NOMO-1 treated with dmso at 0.1 percent for 144 hours (cell line): ENCODE measurements around the gene MAP3K21.
A peak's percentile ranks its signal among the peaks of the same experiment; 100 is the strongest.

ENCODE experiments used
- DNase-seq: peaks from one replicate; lab custom pipeline; 2025; ENCODE audit not compliant: unreplicated experiment; lab: John Stamatoyannopoulos, UW

MAP3K21 gene

DNA sequence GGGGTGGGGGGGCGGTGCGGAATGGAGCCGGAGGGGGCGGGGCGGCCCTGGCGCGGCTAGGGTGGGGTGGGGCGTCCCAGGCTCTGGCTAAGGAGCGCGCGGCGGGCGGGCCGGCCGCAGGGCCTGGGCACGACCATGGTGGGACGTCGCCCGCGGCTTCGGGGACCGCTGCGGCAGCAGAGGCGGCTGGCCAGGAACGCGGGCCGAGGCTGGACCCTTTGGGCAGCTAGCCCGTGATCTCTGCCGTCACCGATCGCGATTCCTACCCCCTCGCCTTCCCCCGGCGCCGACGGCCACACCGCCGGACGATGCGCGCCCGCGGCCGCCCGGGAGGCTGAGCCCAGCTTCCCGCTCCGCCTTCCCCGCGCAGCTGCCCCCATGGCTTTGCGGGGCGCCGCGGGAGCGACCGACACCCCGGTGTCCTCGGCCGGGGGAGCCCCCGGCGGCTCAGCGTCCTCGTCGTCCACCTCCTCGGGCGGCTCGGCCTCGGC, at the start of gene MAP3K21:
MAP3K21 (plus strand) TSS at position 74 of the 491 bp plus-strand sequence; CDS start at position 379, 305 bp downstream.
- no peak for DNase-seq

DNA sequence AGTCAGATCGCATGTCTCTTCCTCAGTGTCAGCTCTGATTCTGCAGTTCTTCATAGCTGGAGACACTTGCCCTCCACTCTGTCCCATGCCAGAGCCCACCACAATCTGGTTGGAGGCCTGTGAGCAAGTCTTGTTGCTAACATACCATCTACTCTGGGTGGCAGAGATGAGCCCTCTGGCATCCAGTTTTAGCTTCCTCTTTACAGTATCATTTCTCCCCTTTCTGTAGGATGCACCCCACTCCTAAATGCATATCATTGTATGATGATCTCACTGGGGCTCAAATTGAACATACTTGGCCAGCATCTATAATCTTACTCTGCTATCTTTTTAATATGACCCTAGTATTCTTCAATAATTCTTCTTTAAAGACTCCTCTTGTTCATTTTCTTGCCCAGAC, 48.9 kb upstream of the MAP3K21 start:
- no peak for DNase-seq

DNA sequence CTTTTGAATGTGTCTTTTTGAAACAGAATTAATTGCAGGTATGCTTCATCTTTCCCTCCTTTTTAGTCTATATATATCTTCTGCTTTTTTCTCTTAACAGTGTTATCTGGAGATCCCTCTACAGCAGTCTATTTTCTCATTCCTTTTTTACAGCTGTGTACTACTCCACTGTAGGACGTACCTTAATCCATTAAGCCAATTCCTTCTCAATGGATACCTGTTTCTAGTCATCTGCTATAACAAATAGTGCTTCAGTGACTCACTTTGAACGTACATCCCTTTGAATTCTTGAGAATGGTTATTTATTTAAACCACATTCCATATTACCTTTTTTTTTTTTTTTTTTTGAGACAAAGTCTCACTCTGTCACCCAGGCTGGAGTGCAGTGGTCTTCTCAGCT, 47.6 kb upstream of the MAP3K21 start:
- no peak for DNase-seq

DNA sequence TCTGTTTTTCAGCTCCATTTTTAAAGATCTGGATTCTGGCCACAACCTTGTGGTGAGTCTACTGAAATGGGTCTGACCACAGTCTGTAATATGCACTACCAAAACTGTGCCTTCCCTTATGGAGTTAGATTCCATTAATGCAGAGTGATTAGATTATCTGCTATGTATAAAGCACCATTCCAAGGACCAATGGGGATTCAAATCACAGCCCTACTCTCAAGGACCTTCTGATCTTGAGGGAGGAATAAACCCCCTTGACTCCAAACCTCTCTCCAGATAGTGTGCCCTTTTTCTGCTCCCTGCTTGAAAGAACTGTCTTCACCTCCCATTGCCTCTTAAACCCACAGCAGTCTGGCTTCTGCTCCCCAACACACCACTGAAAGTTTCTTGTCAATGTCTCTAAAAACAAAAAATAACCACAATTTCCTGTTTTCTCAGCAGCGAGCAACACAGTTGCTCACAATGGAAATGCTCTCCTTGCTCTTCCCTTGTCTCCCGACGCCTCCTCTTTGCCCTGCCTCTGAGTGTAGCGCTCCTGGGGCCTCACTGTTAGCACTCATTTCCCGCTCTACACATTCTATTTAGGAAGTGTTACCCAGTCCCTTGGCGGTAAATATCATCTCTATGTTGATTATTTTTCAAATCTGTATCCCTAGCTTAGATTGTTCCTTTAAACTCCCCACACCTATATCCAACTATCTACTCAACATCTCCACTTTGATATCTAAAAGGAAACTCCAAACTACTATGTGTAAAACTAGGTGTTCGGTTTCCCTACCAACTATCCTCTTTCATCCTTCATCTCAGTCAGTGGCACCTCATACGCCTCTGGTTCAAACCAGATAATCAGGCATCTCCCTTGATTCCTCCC, 45.6 kb upstream of the MAP3K21 start:
- peak; percentile 15 for DNase-seq

- no peak for DNase-seq
These were observed 45.0 kb upstream of the MAP3K21 start for GRCh38 chr1:233282582-233282886.

- DNase-seq = no peak
These were observed 37.8 kb upstream of the MAP3K21 start for GRCh38 chr1:233289676-233290075.

GRCh38 chr1:233290396-233291034, 37.0 kb upstream of the MAP3K21 start:
- DNase-seq = no peak

- DNase-seq = no peak
These were observed 33.7 kb upstream of the MAP3K21 start for GRCh38 chr1:233293556-233294446.

DNA sequence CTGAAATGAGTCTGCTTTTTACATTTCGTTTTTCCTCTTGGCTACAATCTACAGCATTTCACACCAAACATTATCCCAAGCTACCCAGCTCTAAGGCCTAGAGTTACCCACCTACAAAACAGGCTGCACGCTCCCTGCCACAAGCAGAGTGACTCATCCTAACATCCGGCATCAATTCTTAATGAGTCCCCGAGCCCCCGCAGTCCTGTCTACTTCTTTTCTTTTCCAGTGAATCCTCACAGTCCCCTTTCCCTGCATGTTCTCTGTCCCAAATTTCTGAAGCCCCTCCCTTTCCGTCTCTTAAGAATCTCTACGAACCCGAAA, 32.6 kb upstream of the MAP3K21 start:
- peak; percentile 26 for DNase-seq

DNA sequence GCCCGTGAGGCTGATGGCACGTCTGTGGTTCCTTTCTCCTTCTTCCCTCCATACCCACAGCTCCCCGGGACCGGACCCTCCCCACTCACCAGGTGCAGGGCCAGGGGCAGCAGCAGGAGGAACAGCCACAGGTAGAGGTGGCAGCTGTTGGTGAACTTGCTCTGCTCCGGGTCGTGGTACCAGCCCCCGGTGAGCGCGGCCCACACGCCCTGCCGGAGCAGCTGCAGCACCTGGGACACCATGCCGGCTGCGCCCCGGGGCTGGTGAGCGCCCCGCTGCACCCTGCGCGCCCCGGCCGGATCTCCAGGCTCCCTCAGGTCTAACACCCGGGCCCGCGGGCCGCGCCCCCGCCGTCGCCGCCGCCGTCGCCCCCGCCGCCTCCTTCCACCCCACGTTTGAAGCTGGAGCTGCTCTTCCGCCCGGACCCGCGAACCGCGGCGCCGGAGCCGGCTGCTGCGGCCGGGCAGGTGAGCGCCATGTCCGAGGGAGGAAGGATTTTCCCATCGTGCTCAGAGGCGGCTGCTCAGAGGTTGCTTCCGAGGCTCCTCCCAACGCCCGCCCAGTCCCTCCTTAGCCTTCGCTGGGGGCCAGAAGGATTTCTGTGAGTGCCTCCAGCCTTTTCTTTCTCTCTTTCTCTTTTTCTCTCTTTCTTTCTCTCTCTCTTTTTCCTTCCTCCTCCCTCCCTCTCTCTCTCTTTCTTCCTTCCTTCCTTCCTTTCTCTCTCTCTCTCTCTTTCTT, 32.1 kb upstream of the MAP3K21 start, which contains the start of gene PCNX2:
PCNX2 (minus strand) TSS at position 489 of the 738 bp plus-strand sequence; CDS start at position 242, 247 bp downstream.
- DNase-seq = peak; percentile 36

DNA sequence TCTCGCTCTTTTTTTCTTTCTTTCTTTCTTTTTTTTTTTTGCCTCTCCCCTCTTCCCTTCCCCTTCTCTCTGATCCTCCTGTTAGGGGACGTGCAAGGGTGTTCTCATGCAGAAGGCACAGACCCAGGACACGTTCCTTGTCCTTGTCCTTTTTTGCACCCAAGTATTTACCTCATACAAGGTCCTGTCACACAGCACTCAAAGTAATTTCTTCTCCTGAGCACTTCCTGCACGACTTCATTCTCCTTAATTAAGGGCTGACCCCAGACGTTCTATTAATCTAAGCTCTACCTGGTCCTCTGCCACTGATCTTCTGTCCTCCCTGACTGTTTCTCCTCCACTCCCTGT, 31.6 kb upstream of the MAP3K21 start:
- no peak for DNase-seq

DNA sequence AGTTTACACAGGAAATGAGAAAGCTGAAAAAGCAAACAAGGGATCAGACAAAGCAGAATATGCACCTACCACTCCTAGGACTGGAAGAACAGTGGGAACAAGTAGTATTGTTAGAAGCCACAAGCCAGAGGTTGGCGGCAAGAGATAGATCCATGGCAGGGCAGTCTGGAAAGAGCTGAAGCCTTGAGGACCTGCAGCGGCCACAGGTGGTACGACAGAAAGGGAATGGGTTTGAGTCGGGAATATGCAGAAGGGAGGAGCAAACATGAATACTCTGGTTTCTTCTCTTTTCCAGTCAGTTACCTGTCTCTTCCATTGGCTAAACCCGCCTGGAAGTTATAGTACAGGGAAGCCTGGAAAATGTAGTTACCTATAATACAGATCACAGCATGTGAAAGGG, 28.1 kb upstream of the MAP3K21 start:
- DNase-seq = no peak

DNA sequence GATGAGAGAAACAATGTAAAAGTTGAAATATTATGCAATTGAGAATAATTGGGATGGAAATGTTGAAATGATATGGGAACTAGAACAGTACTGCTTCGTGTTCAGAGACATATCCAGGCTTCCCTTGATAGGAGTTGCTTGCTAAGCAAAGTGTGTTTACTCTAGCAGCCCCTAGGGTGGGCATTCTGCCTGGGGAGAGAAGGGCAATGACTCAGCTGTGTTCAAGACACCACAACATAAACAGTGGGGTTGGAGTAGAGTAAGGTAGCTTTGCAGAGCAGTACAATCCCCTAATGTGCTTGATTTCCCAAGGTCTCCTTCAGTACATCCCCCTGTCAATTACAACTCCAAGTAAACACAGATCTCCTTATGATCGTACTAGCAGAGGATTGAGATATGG, 27.2 kb upstream of the MAP3K21 start:
- no peak for DNase-seq

DNA sequence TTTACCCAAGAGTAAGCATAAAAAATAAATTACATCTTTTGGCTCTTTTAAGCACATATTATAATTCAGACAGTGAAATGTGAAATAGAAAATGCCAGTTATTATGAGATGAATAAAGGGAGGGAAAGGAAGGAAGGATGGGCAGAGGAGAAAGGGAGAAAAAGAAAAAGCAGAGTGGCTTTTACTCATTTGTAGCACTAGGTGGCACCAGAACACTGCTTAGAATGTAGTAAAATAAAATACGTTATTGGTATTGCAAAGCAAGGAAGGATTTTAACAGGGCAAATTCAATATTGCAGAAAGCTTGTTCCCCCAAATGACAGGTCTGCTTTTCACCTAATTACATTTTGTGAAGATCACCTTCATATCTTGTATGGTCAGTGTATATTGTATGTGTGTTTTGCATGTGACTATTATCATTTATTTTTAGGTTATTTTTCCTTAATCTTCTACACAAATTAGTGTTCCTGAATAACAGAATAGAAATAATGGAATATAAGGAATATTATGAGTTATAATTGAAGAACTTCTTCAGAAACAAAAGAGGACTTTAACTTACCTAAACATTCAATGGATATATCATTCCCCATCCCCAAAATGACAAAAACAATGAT, 22.9 kb upstream of the MAP3K21 start:
- DNase-seq = no peak

- DNase-seq = no peak
These were observed 13.9 kb upstream of the MAP3K21 start for GRCh38 chr1:233313434-233314155.

DNA sequence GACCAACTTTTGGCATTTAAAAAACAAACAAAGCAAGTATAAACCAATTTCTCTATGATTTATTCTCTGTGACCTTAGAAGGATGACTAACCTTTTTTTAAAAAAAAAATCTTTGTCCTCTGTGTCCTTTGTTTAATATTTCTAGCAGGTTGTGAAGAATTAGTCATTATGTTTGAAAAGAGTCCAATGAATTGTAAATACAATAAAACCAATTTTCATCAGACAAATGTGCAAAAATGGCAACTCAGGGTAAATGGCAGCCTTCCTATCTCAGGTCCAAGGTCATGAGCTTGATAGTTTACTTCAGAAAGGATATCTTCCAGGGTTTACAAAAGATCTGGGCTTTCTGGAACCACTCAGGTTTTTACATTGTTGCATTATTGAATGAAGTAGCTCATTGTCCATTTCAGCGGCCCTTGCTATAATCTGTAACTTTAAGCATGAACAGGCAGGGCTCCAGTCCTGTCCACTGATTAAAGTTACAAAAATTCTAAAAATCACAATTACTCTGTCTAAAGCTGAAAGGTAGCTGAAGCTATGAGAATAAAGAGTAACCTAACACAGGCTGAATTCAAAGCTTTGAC, 11.7 kb upstream of the MAP3K21 start:
- DNase-seq = no peak

DNA sequence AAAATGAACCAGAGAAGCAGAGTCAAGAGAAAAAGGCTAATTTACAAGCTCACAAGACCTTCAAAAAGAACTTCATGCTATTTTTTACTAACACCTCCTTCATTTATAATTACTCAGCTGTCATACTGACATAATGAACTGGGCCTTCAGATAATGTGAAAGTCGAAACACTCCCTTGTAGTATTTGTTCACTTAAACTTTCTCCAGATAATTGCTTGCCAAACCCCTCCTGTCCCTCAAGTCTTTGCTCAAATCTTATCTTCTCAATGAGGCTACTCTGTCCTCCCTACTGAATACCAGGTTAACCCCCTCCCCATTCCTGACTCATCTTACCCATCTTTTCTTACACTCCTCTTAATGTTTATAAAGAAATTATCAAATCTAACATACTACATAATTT, 11.1 kb upstream of the MAP3K21 start:
- DNase-seq = no peak

- no peak for DNase-seq
These were observed 8.3 kb upstream of the MAP3K21 start for GRCh38 chr1:233319272-233319671.

DNA sequence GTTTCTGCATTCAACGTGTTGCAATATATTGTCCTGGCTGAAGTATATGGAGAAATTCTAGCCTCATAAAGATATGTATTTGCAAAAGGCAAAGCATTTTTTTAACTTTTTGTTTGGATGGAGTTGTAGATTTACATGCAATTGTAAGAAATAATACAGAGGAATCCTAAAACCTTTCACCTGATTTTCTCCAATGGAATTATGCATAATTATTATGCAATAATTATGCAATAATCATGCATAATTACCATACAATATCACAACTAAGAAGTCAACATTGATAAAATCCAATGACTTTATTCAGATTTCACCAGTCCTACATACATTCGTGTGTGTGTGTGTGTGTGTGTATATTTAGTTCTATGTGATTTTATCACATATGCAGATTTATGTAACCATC, 7.5 kb upstream of the MAP3K21 start:
- DNase-seq = no peak
